GM21529 (cell line): ENCODE data around the gene MARCHF9.
"Not testable (repeated sequence)": the region's sequence is repeated elsewhere in the genome, so short reads cannot be mapped to it uniquely, and the experiment has no call there.

Source experiments
- ATAC-seq: cut with Tn5 transposase; IDR thresholded peaks from one replicate; pipeline ENCODE4 v1.9.1; 2021; ENCODE audit not compliant: unreplicated experiment

MARCHF9 gene, protein sequence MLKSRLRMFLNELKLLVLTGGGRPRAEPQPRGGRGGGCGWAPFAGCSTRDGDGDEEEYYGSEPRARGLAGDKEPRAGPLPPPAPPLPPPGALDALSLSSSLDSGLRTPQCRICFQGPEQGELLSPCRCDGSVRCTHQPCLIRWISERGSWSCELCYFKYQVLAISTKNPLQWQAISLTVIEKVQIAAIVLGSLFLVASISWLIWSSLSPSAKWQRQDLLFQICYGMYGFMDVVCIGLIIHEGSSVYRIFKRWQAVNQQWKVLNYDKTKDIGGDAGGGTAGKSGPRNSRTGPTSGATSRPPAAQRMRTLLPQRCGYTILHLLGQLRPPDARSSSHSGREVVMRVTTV

DNA sequence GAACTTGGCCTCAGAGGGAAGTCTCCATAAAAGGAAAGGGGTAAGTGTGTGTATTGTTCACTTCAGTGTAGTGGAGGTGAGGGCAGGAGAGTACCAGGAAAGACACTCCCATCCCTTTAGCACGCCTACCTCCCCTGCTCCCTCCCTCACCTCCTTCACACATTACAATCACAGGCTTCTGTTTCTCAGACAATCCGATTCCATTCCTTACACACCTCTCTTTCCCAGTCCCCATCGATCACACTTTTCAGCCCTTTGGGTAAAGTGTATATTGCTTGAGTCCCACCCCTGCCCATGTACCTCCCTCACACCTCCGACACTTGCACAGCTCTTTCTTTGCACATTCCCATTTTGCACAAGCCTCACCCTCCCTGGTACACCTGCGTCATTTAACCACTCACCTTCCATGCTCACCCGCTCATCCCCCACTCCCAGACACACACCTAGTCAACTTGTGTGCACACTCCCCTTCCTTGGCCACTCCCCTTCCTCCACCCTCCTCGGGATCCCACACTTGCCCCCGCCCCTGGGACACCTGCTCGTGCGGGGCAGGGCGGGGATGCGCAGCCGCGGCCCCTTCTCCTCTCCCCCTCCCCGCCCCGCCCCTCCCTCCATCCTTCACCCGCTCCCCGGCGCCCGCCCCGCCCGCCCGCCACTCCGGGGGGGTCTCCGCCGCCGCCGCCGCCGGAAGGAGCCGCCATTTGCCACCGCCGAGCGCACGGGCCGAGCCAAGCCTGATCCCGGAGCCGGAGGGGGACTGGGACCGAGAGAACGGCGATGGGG is at the start of gene MARCHF9:
MARCHF9 (plus strand) TSS at position 693 of the 783 bp plus-strand sequence. CDS start 426 bp downstream, outside the sequence.
- ATAC-seq = peak; percentile 40

GRCh38 chr12:57707250-57707649 is 47.7 kb upstream of the MARCHF9 start:
- no peak for ATAC-seq

DNA sequence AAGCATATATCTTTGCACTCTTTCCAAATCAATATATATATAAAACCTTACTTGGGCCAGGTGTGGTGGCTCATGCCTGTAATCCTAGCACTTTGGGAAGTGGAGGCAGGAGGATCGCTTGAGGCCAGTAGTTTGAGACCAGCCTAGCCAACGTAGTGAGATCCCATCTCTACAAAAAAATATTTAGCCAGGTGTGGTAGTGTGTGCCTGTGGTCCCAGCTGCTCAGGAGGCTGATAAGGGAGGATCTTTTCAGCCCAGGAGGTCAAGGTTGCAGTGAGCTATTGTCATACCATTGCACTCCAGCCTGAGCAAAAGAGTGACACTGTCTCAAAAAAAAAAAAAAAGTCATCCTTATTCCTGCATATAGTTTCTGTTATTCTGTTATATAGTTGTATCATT is 46.6 kb upstream of the MARCHF9 start:
- no peak for ATAC-seq

GRCh38 chr12:57712701-57713100 is 42.2 kb upstream of the MARCHF9 start:
- no peak for ATAC-seq

DNA sequence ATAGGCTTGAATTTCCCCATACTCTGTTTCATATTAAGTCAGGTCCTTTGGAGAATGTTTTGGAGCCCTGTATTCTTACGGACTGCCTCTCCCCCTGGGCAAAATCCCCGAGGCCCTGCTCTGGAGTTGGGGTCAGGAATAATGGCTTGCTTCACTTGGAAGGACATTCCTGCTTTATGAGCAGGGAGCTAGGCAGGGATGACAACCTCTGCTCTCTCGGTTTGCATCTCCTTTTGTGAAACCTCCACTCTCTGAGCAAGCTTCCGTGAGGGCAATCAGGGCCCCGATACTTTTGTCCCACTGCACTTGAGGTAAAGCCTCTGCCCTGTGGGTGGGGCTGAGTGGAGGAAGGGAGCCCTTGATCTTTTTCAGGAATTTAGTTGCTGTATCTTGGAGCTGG is 41.7 kb upstream of the MARCHF9 start:
- no peak for ATAC-seq

GRCh38 chr12:57715036-57715748 is 39.7 kb upstream of the MARCHF9 start:
- ATAC-seq = not testable (repeated sequence)

DNA sequence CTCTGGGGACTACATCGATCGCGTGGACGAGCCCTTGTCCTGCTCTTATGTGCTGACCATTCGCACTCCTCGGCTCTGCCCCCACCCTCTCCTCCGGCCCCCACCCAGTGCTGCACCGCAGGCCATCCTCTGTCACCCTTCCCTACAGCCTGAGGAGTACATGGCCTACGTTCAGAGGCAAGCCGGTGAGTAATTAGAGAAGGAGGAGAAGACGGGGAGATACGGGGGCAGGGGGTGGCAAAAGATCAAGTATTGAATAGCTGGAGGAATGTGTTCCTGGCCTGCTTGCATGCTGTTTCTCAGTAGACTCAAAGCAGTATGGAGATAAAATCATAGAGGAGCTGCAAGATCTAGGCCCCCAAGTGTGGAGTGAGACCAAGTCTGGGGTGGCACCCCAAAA is 39.1 kb upstream of the MARCHF9 start:
- ATAC-seq = no peak

- no peak for ATAC-seq
Measured at GRCh38 chr12:57716305-57716704, 38.6 kb upstream of the MARCHF9 start.

DNA sequence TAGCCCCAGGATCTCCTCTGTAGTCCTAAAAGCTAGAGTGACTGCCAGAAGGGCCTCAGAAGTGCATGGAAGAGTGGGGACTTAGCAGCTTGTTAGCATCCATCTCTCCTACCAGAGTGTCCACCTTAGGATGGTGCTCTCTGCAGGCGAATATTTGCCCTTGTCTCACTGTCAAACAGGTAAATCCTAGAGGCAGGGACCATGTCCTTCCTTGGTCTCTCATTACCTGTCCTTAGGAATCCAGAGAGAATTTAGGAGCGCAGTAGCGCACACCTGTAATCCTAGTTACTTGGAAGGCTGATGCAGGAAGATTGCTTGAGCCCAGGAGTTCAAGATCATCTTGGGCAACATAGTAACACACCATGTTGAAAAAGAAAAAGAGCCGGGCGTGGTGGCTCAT is 37.8 kb upstream of the MARCHF9 start:
- no peak for ATAC-seq

DNA sequence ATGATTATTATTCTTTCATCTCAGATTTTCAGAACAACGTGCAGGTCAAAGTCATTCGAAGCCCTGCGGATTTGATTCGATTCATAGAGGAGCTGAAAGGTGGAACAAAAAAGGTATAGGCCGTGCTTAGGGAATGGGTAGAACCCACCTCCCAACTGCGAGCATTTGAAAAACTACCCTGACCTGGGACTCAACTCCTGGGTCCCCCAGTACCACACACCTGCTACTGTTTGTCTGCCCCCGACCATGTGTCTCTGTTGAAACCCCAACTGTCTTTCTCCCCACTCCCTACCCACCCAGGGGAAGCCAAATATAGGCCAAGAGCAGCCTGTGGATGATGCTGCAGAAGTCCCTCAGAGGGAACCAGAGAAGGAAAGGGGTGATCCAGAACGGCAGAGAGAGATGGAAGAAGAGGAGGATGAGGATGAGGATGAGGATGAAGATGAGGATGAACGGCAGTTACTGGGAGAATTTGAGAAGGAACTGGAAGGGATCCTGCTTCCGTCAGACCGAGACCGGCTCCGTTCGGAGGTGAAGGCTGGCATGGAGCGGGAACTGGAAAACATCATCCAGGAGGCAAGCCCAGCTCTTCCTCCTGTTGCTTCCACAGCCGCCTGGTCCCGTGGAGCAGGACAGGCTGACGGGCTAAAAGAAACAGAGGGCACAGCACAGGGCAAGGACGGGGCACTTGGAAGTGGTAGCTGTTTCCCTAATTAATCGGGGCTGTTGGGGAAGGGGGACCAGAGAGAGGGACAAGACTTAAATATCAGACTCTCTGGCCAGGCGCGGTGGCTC is 36.9 kb upstream of the MARCHF9 start:
- ATAC-seq = no peak

- no peak for ATAC-seq
Measured at GRCh38 chr12:57718641-57719528, 36.0 kb upstream of the MARCHF9 start.

- no peak for ATAC-seq
Measured at GRCh38 chr12:57719777-57720605, 34.9 kb upstream of the MARCHF9 start.

DNA sequence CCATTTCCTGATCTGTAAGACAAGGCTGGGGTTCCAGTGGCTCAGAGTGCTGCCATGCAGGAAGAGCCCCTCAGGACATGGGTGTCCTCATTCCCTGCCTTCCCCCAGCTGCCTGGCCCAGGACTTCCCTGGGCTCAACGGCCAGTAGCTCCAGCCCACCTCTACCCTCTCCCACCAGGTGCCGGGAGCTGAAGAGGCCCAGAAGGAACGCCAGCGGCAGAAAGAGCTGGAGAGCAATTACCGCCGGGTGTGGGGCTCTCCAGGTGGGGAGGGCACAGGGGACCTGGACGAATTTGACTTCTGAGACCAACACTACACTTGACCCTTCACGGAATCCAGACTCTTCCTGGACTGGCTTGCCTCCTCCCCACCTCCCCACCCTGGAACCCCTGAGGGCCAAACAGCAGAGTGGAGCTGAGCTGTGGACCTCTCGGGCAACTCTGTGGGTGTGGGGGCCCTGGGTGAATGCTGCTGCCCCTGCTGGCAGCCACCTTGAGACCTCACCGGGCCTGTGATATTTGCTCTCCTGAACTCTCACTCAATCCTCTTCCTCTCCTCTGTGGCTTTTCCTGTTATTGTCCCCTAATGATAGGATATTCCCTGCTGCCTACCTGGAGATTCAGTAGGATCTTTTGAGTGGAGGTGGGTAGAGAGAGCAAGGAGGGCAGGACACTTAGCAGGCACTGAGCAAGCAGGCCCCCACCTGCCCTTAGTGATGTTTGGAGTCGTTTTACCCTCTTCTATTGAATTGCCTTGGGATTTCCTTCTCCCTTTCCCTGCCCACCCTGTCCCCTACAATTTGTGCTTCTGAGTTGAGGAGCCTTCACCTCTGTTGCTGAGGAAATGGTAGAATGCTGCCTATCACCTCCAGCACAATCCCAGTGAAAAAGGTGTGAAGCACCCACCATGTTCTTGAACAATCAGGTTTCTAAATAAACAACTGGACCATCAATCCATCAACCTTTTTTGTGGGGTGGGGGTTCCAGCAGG is 34.0 kb upstream of the MARCHF9 start:
- no peak for ATAC-seq

- ATAC-seq = not testable (repeated sequence)
Measured at GRCh38 chr12:57721846-57722608, 32.9 kb upstream of the MARCHF9 start.

DNA sequence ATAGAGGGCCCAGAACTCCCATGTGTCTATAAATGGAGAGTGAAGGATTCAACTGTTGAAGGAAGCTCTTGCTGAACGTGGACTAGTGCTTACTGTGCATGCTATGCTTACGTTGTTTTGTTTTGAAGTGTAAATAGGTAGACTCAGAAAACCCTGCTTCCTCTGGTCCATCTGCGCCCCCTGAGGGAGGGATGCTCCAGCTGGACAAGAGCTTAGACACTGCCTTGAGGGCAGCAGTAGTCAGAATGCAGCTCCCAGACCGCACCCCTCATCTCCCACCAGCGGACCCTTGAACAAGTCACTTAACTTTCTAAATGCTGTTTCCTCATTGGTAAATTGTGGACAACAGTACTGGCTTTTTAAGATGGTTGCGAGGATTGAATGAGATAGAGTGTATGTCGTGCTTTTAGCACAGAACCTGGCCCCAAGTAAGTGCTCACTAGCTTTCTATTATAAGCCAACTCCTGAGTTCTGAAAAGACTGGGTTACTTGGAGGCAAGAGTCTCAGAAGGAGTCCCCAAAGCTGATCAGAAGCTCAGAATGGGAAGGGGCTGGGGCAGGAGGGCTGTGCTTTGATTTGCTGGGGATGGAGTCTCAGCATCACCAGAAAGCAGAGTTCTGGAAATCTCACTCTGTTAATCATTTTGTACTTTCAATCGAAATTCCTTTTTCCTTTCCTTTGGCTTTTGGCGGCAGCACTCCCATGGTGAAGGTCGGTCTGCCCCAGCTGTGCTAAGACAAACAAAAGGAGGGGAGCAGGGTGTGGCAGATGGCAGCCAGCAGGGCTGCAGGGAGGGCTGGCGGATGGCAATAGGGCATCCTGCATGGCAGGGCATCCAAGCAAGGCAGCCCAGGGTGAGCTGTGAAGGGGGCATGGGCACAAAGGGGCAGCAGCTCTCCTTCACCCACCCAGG is 31.9 kb upstream of the MARCHF9 start:
- ATAC-seq = no peak

DNA sequence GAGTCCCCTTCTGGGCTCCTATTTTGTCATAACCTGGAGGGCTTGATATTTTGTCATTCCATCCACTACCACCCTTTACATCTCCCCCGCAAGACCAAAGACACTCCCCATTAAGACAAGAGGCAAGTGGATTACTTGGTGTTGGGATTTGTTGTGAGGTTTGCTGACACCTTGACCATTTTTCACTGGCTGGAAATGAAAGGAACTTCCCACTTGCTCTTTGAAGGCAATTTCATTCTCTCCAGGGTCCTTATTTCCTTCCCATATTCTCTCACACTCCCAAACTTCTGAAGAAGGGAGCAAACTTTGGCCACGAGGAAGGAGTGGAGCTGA is 31.3 kb upstream of the MARCHF9 start:
- ATAC-seq = no peak
